Measurements from ENCODE around the gene CERKL.

Gene CERKL

GRCh38 chr2:181614874-181615638 is 41.8 kb downstream of the CERKL start:
- Histone ChIP-seq H3K36me3 (ENCODE audit: control insufficient read depth, low read length) (no peaks in the 10 kb centered on the region), H3K27ac (ENCODE audit: low read depth, low read length) (no peak overlapping the region), H3K4me2 (ENCODE audit: low read length) (no peak overlapping the region), H3K9me3 (ENCODE audit: control insufficient read depth, insufficient read depth, low read length) (no peaks in the 10 kb centered on the region), H3K27me3 (ENCODE audit: control insufficient read depth, low read length) (no peaks in the 10 kb centered on the region), H3K79me2 (ENCODE audit: control insufficient read depth, low read length) (no peaks in the 10 kb centered on the region), H3K9me2 (replicated peaks; ENCODE audit: control insufficient read depth, low read length) (no peaks in the 10 kb centered on the region), H3F3A (ENCODE audit: control insufficient read depth, insufficient read depth) (no peaks in the 10 kb centered on the region), H4K20me1 (ENCODE audit: control insufficient read depth, insufficient read depth, low read depth, low read length) (no peaks in the 10 kb centered on the region), H3K4me1 (ENCODE audit: control insufficient read depth, low read length) (no peaks in the 10 kb centered on the region), H3K4me3 (ENCODE audit: low read length) (no peak overlapping the region)
- no peak for TF ChIP-seq CTCF (IDR thresholded peaks at IDR 0.05; ENCODE audit: low read depth, low read length, poor library complexity, severe bottlenecking)
- TF ChIP-seq EZH2phosphoT487 (IDR thresholded peaks at IDR 0.05; ENCODE audit: borderline replicate concordance, low read length): no peak

GRCh38 chr2:181613241-181613640 is 43.7 kb downstream of the CERKL start:
- H3F3A ChIP-seq (ENCODE audit: control insufficient read depth, insufficient read depth): no peaks in the 10 kb centered on the region
- H3K79me2 ChIP-seq (ENCODE audit: control insufficient read depth, low read length): no peaks in the 10 kb centered on the region
- no peak for TF ChIP-seq CTCF (IDR thresholded peaks at IDR 0.05; ENCODE audit: low read depth, low read length, poor library complexity, severe bottlenecking)
- TF ChIP-seq EZH2phosphoT487 (IDR thresholded peaks at IDR 0.05; ENCODE audit: borderline replicate concordance, low read length): no peak
- no peak overlapping the region for H3K4me2 ChIP-seq (ENCODE audit: low read length)
- H3K27ac ChIP-seq (ENCODE audit: low read depth, low read length): no peak overlapping the region
- H3K36me3 ChIP-seq (ENCODE audit: control insufficient read depth, low read length): no peaks in the 10 kb centered on the region
- H3K9me2 ChIP-seq (replicated peaks; ENCODE audit: control insufficient read depth, low read length): no peaks in the 10 kb centered on the region
- no peaks in the 10 kb centered on the region for H3K9me3 ChIP-seq (ENCODE audit: control insufficient read depth, insufficient read depth, low read length)
- peaks cover 3% of the 10 kb centered on the region for H3K4me1 ChIP-seq (ENCODE audit: control insufficient read depth, low read length)
- no peaks in the 10 kb centered on the region for H3K27me3 ChIP-seq (ENCODE audit: control insufficient read depth, low read length)
- no peak overlapping the region for H3K4me3 ChIP-seq (ENCODE audit: low read length)
- no peaks in the 10 kb centered on the region for H4K20me1 ChIP-seq (ENCODE audit: control insufficient read depth, insufficient read depth, low read depth, low read length)

- no peaks in the 10 kb centered on the region for H3K79me2 ChIP-seq (ENCODE audit: control insufficient read depth, low read length)
- H3K4me1 ChIP-seq (ENCODE audit: control insufficient read depth, low read length): peaks cover 21% of the 10 kb centered on the region
- no peaks in the 10 kb centered on the region for H3K27me3 ChIP-seq (ENCODE audit: control insufficient read depth, low read length)
- TF ChIP-seq CTCF (IDR thresholded peaks at IDR 0.05; ENCODE audit: low read depth, low read length, poor library complexity, severe bottlenecking) (no peak), EZH2phosphoT487 (IDR thresholded peaks at IDR 0.05; ENCODE audit: borderline replicate concordance, low read length) (no peak)
- no peaks in the 10 kb centered on the region for H4K20me1 ChIP-seq (ENCODE audit: control insufficient read depth, insufficient read depth, low read depth, low read length)
- no peak overlapping the region for H3K27ac ChIP-seq (ENCODE audit: low read depth, low read length)
- no peak overlapping the region for H3K4me3 ChIP-seq (ENCODE audit: low read length)
- H3K9me3 ChIP-seq (ENCODE audit: control insufficient read depth, insufficient read depth, low read length): no peaks in the 10 kb centered on the region
- H3K9me2 ChIP-seq (replicated peaks; ENCODE audit: control insufficient read depth, low read length): no peaks in the 10 kb centered on the region
- H3F3A ChIP-seq (ENCODE audit: control insufficient read depth, insufficient read depth): no peaks in the 10 kb centered on the region; the same call in 1 of the 2 replicates
- H3K4me2 ChIP-seq (ENCODE audit: low read length): no peak overlapping the region
- H3K36me3 ChIP-seq (ENCODE audit: control insufficient read depth, low read length): no peaks in the 10 kb centered on the region
Observed at GRCh38 chr2:181607629-181608590, 49.0 kb downstream of the CERKL start.
